HG02852 (cell line): ENCODE data around the gene FBXO28.
"Not testable (repeated sequence)": the region's sequence is repeated elsewhere in the genome, so short reads cannot be mapped to it uniquely, and the experiment has no call there.

ENCODE experiments used
- ATAC-seq: cut with Tn5 transposase; IDR thresholded peaks from one replicate; pipeline ENCODE4 v1.9.1; 2021; ENCODE audit warnings: mild to moderate bottlenecking, moderate library complexity; ENCODE audit not compliant: unreplicated experiment

FBXO28 gene

DNA sequence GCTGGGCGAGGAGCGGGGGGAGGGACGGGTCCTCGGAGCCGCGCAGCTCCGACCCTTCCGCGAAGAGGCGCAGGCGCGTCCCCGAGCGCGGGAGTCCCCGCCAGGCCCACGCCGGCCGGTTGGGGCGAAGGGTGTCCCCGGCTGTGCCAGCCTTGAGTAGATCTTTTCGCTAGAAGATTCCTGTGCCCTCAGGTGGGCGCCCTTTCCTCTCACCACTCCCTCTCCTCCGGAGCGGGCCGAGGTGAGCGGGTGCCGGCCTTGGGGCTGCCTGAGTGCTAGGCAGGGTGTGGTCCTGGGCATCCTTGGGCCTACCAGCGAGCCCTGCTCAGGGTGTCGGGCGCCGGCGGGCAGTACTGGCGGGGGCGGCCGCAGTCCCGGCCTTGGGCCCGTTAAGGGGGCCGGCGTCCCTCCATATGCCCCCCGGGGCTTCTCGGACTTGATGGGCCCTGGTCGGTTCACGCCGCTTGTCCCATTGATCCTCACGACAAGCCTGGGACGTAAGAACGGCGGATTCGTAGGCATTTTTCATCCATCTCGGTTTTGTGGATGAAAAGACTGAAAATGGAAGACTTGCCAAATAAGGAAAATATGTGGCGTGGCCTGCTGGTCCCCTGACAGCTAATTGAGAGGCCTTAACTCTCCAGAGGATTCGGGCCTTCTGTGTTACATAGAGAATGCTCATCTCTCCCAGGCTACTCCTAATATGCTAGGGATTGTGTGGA lies 69.8 kb downstream of the FBXO28 start:
- peak; percentile 39 for ATAC-seq

DNA sequence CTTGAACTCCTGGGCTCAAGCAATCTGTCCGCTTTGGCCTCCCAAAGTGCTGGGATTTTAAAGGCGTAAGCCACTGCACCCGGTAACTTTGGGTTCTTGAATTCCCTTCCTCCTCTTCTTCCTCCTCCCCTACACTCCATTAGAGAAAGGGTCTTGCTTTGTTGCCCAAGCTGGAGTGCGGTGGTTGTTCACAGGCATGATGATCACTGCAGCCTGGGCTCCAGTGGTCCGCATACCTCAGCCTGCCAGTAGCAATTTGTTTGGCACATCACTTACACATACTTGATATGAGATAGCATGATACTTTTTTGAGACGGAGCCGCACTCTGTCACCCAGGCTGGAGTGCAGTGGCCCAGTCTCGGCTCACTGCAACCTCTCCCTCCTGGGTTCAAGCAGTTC lies 71.3 kb downstream of the FBXO28 start:
- no peak for ATAC-seq

GRCh38 chr1:224188286-224188685 lies 74.4 kb downstream of the FBXO28 start:
- no peak for ATAC-seq

GRCh38 chr1:224189561-224189960 lies 75.7 kb downstream of the FBXO28 start:
- no peak for ATAC-seq

- ATAC-seq, result no peak
These were observed 78.3 kb downstream of the FBXO28 start for GRCh38 chr1:224192082-224192788.

DNA sequence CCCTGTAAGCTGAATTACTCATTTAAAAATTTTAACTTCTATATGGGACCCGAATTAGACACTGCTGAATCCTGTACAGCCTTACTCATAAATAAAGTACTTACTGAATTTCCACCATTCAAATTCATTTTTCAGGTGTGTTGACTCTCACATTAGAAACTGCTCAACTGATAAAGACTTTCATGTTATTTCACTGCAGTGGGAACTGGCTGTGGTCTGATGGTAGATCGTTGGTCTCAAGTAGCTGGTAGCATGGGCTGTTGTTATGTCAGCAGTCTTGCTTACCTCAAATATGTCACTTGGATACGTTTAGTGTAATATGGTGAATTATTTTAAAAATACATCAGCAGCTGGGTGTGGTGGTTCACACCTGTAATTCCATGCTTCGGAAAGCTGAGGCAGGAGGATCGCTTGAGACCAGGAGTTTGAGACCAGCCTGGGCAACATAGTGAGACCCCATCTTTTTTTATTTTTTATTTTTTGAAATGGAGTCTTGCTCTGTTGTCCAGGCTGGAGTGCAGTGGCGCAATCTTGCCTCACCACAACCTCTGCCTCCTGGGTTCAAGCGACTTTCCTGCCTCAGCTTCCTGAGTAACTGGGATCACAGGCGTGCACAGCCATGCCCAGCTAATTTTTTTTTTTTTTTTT lies 79.5 kb downstream of the FBXO28 start:
- no peak for ATAC-seq

DNA sequence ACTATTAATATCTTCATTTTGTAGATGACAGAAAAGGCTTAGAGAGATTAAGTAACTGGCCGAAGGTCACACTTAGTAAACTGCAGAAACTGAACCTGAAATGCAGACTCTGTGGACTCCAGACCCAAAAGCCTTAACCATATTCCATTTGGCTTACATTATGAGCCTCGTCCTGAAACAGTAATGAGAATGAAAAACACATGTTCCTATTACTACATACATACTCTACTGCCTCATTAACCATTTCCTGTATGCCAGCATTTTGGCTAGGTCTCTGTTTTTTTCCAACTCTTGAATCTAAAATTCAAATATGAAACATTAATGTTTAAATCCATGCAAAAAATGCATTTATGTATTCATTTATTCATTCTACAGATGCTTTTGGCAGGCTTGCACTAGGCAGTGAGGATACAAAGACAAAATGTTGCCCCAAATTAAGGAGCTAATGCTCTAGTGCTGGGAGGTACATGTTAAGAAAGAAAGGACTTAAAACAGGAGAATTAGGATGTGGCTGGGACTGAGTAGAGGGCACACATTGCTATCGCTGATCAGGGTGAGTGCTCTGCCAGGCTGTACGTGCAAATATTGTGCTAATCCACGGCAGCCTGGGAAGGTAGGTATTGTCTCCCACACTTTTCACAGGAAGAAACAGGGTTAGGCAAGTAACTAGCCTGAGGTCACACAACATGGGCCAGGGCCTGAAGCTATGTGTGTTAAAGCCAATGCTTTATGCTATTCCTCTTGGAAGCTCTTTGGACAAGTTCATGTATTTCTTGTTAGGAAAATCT lies 83.1 kb downstream of the FBXO28 start:
- ATAC-seq, result no peak

GRCh38 chr1:224198572-224198971 lies 84.7 kb downstream of the FBXO28 start:
- ATAC-seq, result no peak

- ATAC-seq, result no peak
These were observed 85.8 kb downstream of the FBXO28 start for GRCh38 chr1:224199679-224200078.

GRCh38 chr1:224201383-224201782 lies 87.5 kb downstream of the FBXO28 start:
- ATAC-seq, result no peak

DNA sequence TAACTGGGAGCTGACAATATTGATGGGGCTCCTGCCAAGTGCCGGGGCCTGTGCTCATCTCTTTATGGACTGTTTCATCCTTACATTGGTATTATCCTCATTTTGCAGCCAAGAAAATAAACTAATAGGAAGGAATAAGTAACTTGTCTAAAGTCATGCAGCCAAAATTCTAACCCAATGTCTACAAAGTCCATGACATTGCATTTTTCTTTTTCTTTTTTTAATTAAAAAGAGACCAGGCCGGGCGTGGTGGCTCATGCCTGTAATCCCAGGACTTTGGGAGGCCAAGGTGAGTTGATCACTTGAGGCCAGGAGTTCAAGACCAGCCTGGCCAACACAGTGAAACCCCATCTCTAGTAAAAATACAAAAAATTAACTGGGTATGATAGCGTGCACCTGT lies 87.9 kb downstream of the FBXO28 start:
- no peak for ATAC-seq

GRCh38 chr1:224203243-224204016 lies 89.5 kb downstream of the FBXO28 start:
- peak; percentile 64 for ATAC-seq

DNA sequence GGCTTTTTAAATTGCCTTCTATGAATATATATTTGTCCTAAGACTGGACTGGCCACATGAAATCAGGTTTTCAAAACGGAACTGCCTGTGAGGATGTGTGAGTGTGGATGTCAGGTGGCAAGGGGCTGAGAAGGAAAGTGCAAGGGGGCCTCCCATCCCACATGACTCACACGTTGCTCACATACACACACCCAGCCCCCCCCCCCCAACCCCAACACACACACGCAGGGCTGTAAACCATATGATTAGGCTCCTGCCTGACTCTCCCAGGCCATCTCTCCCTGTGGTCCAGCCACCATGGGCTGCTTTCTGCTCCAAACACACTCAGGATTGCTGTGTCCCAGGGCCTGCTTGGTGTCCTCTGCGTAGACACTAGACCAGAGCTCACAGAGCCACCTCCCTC lies 91.5 kb downstream of the FBXO28 start:
- no peak for ATAC-seq

DNA sequence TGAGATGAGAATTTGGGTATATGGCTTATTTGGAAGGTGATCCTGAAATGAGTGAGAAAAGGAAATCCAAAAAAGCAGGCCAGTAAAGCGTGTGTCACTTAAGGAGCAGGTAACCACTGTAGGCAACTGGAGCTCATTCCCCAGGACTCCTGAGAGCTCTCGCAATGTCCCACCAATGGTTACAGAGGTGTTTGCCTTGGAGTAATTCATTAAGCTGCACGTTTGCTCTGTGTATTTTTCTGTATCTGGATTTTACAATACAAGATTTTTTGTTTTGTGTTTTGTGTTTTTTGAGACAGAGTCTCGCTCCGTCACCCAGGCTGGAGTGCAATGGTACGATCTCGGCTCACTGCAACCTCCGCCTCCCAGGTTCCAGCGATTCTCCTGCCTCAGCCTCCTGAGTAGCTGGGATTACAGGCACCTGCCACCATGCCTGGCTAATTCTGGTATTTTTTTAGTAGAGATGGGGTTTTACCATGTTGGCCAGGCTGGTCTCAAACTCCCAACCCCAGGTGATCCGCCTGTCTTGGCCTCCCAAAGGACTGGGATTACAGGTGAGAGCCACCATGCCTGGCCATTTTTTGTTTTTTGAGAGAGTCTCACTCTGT lies 92.1 kb downstream of the FBXO28 start:
- not testable (repeated sequence) for ATAC-seq

GRCh38 chr1:224211206-224211962 lies 97.5 kb downstream of the FBXO28 start:
- ATAC-seq, result no peak
